ENCODE measurements around the gene PPP1R11. TPM values are rescaled to one million over a fixed set of nuclear protein-coding genes. Genes with fewer than 3 reads are reported as not detected.

The PPP1R11 gene
- total RNA-seq, 1 donor = 52.5 TPM

DNA sequence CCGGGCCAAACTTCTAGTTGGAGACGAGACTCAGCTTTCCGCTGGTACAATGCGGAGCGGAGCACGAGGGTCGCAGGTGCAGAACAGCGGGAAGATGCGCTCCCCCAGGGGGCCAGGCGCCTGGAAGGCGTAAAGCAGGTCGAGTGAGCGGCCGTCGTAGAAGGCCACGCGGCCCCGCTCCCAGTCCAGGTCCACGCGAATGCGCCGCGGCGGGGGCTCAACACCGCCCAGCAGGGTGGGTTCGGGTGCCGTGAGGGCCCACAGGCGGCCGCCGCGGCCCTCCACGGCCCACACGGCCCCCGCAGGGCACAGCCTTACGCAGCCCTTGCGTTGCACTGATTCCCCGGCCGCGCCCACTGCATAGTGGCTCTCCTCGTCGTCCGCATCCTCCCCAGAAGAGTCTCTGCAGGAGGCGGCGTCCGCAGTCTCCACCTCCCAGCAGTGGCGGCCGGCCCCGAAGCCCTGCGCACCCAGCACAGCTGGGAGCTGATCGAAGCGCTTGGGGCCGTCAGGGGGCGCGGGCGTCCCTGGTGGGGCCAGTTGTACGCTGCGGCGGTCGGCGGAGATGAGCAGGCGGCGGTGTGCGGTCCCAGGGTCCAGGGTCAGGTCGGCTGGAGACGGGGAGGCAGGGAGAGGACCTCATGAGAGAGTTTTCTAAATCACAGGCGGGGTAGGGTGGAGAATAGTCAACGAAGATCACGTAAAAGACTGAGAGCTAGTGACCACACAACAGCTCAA is 4.3 kb downstream of the PPP1R11 start:
- peak; percentile 11 for DNase-seq (ENCODE audit: low read depth)
- TF ChIP-seq, protein P1, sequence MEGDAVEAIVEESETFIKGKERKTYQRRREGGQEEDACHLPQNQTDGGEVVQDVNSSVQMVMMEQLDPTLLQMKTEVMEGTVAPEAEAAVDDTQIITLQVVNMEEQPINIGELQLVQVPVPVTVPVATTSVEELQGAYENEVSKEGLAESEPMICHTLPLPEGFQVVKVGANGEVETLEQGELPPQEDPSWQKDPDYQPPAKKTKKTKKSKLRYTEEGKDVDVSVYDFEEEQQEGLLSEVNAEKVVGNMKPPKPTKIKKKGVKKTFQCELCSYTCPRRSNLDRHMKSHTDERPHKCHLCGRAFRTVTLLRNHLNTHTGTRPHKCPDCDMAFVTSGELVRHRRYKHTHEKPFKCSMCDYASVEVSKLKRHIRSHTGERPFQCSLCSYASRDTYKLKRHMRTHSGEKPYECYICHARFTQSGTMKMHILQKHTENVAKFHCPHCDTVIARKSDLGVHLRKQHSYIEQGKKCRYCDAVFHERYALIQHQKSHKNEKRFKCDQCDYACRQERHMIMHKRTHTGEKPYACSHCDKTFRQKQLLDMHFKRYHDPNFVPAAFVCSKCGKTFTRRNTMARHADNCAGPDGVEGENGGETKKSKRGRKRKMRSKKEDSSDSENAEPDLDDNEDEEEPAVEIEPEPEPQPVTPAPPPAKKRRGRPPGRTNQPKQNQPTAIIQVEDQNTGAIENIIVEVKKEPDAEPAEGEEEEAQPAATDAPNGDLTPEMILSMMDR (IDR thresholded peaks at IDR 0.05; ENCODE audit: insufficient read depth, low read length) = peak; percentile 7
- H3K4me3 ChIP-seq (ENCODE audit: low read depth, low read length) = no peak overlapping the region

DNA sequence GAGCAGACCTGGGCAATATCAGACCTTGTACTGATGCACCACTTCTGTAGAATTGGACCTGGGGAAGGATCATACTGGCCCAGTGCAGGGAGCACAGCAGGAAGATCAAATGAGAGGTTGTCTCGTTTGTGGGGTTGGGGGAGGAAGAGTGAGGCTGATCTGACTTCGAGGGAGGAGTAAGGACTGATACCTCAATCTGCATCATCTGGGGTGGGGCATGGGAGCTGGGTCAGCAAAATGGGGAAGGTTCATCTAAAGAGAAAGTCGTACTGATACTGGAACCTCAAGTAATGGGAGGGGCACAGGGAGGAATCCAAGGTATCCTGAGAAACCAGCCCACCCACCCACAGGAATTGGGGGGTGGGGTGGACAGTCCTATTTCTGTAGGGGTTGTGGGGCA is 4.9 kb downstream of the PPP1R11 start:
- H3K4me3 ChIP-seq (ENCODE audit: low read depth, low read length) = no peak overlapping the region
- TF ChIP-seq, protein P1 (IDR thresholded peaks at IDR 0.05; ENCODE audit: insufficient read depth, low read length) = no peak
- no peak for DNase-seq (ENCODE audit: low read depth)

DNA sequence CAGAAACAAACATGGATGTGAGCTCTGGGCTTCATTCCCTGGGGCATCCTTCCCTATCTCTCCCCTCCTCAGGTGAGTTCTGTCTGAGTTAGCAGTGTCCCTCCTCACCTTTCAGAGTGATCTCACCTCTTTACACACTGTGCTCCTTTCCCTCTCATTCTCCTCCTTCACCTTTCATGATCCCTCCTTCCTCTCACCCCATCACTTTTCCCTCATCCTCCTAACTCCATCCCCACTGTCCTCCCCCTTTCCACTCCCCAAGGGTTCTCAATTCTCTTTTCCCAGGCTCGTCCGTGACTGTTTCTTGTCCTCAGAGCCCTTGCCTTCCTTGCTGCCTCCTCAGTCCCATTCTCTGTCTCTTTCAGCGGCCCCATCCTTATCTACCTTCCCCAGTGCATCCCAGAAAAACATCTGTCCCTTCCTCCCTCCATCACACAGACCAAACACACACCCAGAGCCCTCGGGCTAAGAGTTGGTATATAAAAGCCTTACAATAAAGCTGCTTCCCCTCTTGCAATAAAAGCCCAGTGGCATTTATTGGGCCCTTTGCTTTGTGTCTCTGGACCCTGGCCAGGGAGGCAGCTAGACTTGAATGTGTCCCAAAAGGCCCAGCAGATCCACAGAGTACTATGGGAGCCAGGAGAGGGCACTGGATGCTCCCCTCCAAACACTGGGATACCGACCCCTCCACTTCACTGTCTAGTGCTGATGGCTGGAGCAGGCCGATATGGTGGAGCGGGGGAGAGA is 6.7 kb downstream of the PPP1R11 start:
- TF ChIP-seq, protein P1 (IDR thresholded peaks at IDR 0.05; ENCODE audit: insufficient read depth, low read length) = no peak
- no peak overlapping the region for H3K4me3 ChIP-seq (ENCODE audit: low read depth, low read length)
- DNase-seq (ENCODE audit: low read depth) = no peak

DNA sequence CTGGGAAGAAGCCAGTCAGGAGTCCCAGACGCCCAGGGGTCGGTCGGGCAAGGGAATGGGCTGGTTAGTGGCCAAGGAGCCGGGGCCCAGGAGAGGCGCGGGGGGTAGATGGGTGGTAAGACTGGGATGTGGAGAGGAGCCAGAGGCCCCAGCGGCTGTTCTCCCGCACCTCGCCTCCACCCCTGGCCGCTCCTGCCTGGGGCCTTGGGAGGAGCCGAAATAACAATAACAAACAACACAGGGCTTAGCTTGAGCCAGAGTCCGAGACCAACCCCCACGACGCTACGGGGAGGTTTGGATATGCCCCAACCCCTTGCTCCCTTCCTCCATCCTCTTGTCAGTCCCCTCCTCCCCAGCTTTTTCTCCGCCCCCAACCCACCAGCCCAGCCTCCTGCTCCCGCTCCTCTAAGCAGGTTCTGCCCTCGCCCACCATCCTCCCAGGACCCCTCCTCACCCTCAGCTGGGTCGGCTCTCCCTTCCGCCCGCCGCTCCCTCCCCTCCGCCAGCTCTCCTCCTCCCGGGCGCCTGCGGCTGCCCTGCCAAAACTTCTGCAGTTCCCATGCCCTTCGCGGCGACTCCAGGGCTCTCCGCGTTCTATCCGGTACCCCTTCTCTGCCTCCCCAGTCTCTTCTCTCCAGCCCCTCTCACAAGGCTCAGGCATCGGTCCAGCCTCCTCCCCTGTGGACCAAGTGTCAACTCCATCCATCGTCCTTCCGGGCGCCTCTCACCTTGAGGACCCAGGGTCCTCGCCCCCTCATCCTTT is 7.5 kb downstream of the PPP1R11 start:
- TF ChIP-seq, protein P1 (IDR thresholded peaks at IDR 0.05; ENCODE audit: insufficient read depth, low read length) = no peak
- no peak overlapping the region for H3K4me3 ChIP-seq (ENCODE audit: low read depth, low read length)
- DNase-seq (ENCODE audit: low read depth) = no peak

DNA sequence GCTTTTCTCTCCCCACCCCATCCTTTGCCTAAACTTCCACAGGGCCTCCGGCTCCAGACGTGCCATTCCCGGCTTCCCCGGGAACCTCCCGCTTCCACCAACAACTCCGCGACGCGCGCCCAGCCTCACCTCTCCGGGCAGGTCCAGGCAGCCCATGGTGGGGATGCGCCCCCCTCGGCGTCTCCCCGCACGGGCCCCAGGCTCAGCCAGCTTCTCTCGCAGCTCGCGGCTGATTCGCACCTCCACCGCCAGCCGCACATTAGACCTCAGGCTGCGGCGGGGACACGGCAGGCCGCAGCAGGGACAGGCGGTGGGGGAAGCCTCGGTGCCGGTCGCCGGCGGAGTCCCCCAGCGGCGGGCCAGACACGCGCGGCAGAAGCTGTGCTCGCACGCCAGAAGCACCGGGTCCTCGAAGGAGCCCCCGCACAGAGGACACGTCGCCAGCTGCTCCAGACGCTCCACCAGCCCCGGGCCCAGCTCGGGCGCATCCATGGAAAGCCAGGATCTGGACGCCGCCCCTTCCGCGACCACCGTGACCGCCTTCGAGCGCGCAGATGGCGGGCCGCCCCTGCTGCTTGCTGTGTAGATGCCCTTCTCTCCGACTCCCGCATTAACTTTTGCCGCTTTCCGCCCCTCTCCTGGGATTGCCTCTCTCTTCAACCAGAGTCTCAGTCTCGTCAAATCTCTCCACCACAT is 8.2 kb downstream of the PPP1R11 start, which contains the start of gene RNF39:
RNF39 (minus strand) TSS at position 676 of the 696 bp plus-strand sequence; CDS start at position 492, 184 bp downstream.
- TF ChIP-seq, protein P1 (IDR thresholded peaks at IDR 0.05; ENCODE audit: insufficient read depth, low read length) = no peak
- no peak within 1 kb of the TSS for H3K4me3 ChIP-seq (ENCODE audit: low read depth, low read length)
- DNase-seq (ENCODE audit: low read depth) = no peak
